H9 (cell line): ENCODE data around the gene HSPB2. TPM values are rescaled to one million over a fixed set of nuclear protein-coding genes. Genes with fewer than 3 reads are reported as not detected.

Source experiments
- DNase-seq: peaks from one replicate; pipeline ENCODE4 v3.0.0-alpha.2; 2017
- H2AFZ ChIP-seq: one replicate; pipeline ENCODE4 v1.6.1; 2013; ENCODE audit warnings: mild to moderate bottlenecking, low read length, control low read depth, moderate library complexity
- H2AK5ac ChIP-seq: 2 replicates; pipeline ENCODE4 v1.6.1; 2013; ENCODE audit warnings: low read length, control low read depth, mixed read lengths; ENCODE audit not compliant: insufficient read length
- H2BK120ac ChIP-seq: one replicate; pipeline ENCODE4 v1.6.1; 2013; ENCODE audit warnings: low read depth, mild to moderate bottlenecking, low read length, control low read depth, inconsistent platforms; ENCODE audit not compliant: poor library complexity, severe bottlenecking
- H2BK12ac ChIP-seq: 2 replicates; pipeline ENCODE4 v1.6.1; 2013; ENCODE audit warnings: low read length, control low read depth, mixed read lengths, low read depth; ENCODE audit not compliant: insufficient read length
- H2BK15ac ChIP-seq: 2 replicates; pipeline ENCODE4 v1.6.1; 2013; ENCODE audit warnings: low read depth, low read length, control low read depth
- H2BK20ac ChIP-seq: one replicate; pipeline ENCODE4 v1.6.1; 2013; ENCODE audit warnings: low read depth, mild to moderate bottlenecking, low read length, control low read depth, inconsistent platforms; ENCODE audit not compliant: poor library complexity, severe bottlenecking
- H2BK5ac ChIP-seq: 2 replicates; pipeline ENCODE4 v1.6.1; 2013; ENCODE audit warnings: low read length, control low read depth, mixed read lengths; ENCODE audit not compliant: insufficient read length
- H3K14ac ChIP-seq: 2 replicates; pipeline ENCODE4 v1.6.1; 2013; ENCODE audit warnings: low read length, control low read depth; ENCODE audit not compliant: insufficient read depth
- H3K18ac ChIP-seq: 2 replicates; pipeline ENCODE4 v1.6.1; 2013; ENCODE audit warnings: low read depth, mild to moderate bottlenecking, mixed read lengths, low read length, control low read depth; ENCODE audit not compliant: insufficient read length
- H3K23ac ChIP-seq: 2 replicates; pipeline ENCODE4 v1.6.1; 2013; ENCODE audit warnings: low read length, control low read depth, mixed read lengths, low read depth; ENCODE audit not compliant: insufficient read length
- H3K23me2 ChIP-seq: 2 replicates; pipeline ENCODE4 v1.6.1; 2013; ENCODE audit warnings: low read depth, mild to moderate bottlenecking, mixed read lengths, low read length, control low read depth; ENCODE audit not compliant: insufficient read length, poor library complexity, severe bottlenecking
- H3K27ac ChIP-seq: 2 replicates; pipeline ENCODE4 v1.5.1; 2013; ENCODE audit warnings: low read length, control low read depth, mixed read lengths, low read depth; ENCODE audit not compliant: insufficient read length
- H3K27me3 ChIP-seq: 2 replicates; pipeline ENCODE4 v1.6.1; 2013; ENCODE audit warnings: low read length, control low read depth, inconsistent platforms; ENCODE audit not compliant: insufficient read depth
- H3K4ac ChIP-seq: 2 replicates; pipeline ENCODE4 v1.6.1; 2013; ENCODE audit warnings: low read depth, mild to moderate bottlenecking, control low read depth, inconsistent platforms, low read length, moderate library complexity
- H3K4me1 ChIP-seq: 2 replicates; pipeline ENCODE4 v1.6.1; 2013; ENCODE audit warnings: low read length, control low read depth, inconsistent platforms; ENCODE audit not compliant: insufficient read depth
- H3K4me2 ChIP-seq: 2 replicates; pipeline ENCODE4 v1.6.1; 2013; ENCODE audit warnings: low read length, control low read depth, mixed read lengths; ENCODE audit not compliant: insufficient read length, insufficient read depth
- H3K56ac ChIP-seq: 2 replicates; pipeline ENCODE4 v1.6.1; 2013; ENCODE audit warnings: low read depth, mild to moderate bottlenecking, mixed read lengths, low read length, control low read depth; ENCODE audit not compliant: insufficient read length
- H3K79me1 ChIP-seq: 2 replicates; pipeline ENCODE4 v1.6.1; 2013; ENCODE audit warnings: low read depth, mild to moderate bottlenecking, moderate library complexity, low read length, control low read depth, inconsistent platforms; ENCODE audit not compliant: insufficient read depth, poor library complexity, severe bottlenecking
- H3K79me2 ChIP-seq: 2 replicates; pipeline ENCODE4 v1.6.1; 2013; ENCODE audit warnings: low read length, control low read depth, inconsistent platforms; ENCODE audit not compliant: insufficient read depth
- H3K9ac ChIP-seq: 2 replicates; pipeline ENCODE4 v1.6.1; 2013; ENCODE audit warnings: low read length, control low read depth, mixed read lengths; ENCODE audit not compliant: insufficient read length; ENCODE audit errors: extremely low read depth
- H3K9me3 ChIP-seq: one replicate; pipeline ENCODE4 v1.6.1; 2013; ENCODE audit warnings: low read depth, low read length, inconsistent platforms; ENCODE audit not compliant: control insufficient read depth
- H3T11ph ChIP-seq: one replicate; pipeline ENCODE4 v1.6.1; 2013; ENCODE audit warnings: mild to moderate bottlenecking, low read length, control low read depth, inconsistent platforms
- H4K20me1 ChIP-seq: one replicate; pipeline ENCODE4 v1.6.1; 2013; ENCODE audit not compliant: control insufficient read depth, insufficient read length, insufficient read depth
- H4K5ac ChIP-seq: 2 replicates; pipeline ENCODE4 v1.6.1; 2013; ENCODE audit warnings: low read depth, mild to moderate bottlenecking, mixed read lengths, low read length, control low read depth; ENCODE audit not compliant: insufficient read length
- H4K8ac ChIP-seq: replicated peaks from 2 replicates; pipeline ENCODE4 v1.6.1; 2013; ENCODE audit warnings: low read length, control low read depth, mixed read lengths, low read depth; ENCODE audit not compliant: insufficient read length
- H4K91ac ChIP-seq: 2 replicates; pipeline ENCODE4 v1.6.1; 2013; ENCODE audit warnings: low read depth, mild to moderate bottlenecking, moderate library complexity, mixed read lengths, low read length, control low read depth; ENCODE audit not compliant: insufficient read length
- H3K27ac Mint-ChIP-seq, 3 experiments: 2 replicates in 2 of 3; 3 replicates in 1 of 3; pipeline ENCODE4 v1.8.0; 2020 to 2021; ENCODE audit warnings: mixed read lengths in 3 of 3, mild to moderate bottlenecking in 1 of 3, moderate library complexity in 1 of 3
- H3K27me3 Mint-ChIP-seq: 2 replicates; pipeline ENCODE4 v1.8.0; 2021; ENCODE audit warnings: low read depth, mild to moderate bottlenecking, moderate library complexity, mixed read lengths
- H3K36me3 Mint-ChIP-seq, 3 experiments: 2 replicates in 2 of 3; 3 replicates in 1 of 3; pipeline ENCODE4 v1.8.0; 2020 to 2021; ENCODE audit warnings: low read depth in 3 of 3, mixed read lengths in 3 of 3; ENCODE audit not compliant: insufficient read depth in 1 of 3
- H3K4me1 Mint-ChIP-seq, 2 experiments: 2 replicates each; pipeline ENCODE4 v1.8.0; 2020; ENCODE audit warnings: mixed read lengths in 2 of 2
- H3K4me3 Mint-ChIP-seq, 2 experiments: 2 replicates in 1 of 2; 3 replicates in 1 of 2; pipeline ENCODE4 v1.8.0; 2020 to 2021; ENCODE audit warnings: mild to moderate bottlenecking in 2 of 2, mixed read lengths in 2 of 2, moderate library complexity in 1 of 2
- H3K9me3 Mint-ChIP-seq, 2 experiments: 2 replicates in 1 of 2; 3 replicates in 1 of 2; pipeline ENCODE4 v1.8.0; 2020; ENCODE audit warnings: mild to moderate bottlenecking in 2 of 2, mixed read lengths in 2 of 2, moderate library complexity in 1 of 2
- CTCF ChIP-seq: fragments of 200-600 bp; sonication (generic); conservative IDR thresholded peaks from 3 replicates; pipeline ENCODE4 v1.8.0; 2021; ENCODE audit warnings: antibody characterized with exemption, mild to moderate bottlenecking
- WGBS: extraction: QIAGEN DNeasy Blood & Tissue Kit; methylation state at CpG from one replicate; pipeline ENCODE4 v1.1.7; 2013; ENCODE audit warnings: missing lambda C conversion rate, low lambda C conversion rate, mixed read lengths; ENCODE audit not compliant: insufficient read length; ENCODE audit errors: extremely low coverage; 5-methylcytosine and 5-hydroxymethylcytosine counted together
- total RNA-seq: library from RNA; stranded (reverse); gene quantifications from 2 replicates; pipeline ENCODE4 v1.2.1, GENCODE V29; 2021

The HSPB2 gene
- total RNA-seq, 1 experiment from 2014 or later, result 0.22 TPM

- H2AK5ac ChIP-seq, result no peak overlapping the region
- no peaks in the 10 kb centered on the region for H3K27me3 Mint-ChIP-seq
- H3K4ac ChIP-seq, result no peak overlapping the region
- H3K36me3 Mint-ChIP-seq, result no peaks in the 10 kb centered on the region
- H3K9me3 ChIP-seq, result no peaks in the 10 kb centered on the region
- no peak overlapping the region for H3K27ac ChIP-seq
- H2BK20ac ChIP-seq, result no peak overlapping the region
- no peak overlapping the region for H2BK12ac ChIP-seq
- no peaks in the 10 kb centered on the region for H4K20me1 ChIP-seq
- no peak overlapping the region for H3K56ac ChIP-seq
- H3K4me3 Mint-ChIP-seq, result no peak overlapping the region
- H3K9me3 Mint-ChIP-seq, result no peaks in the 10 kb centered on the region
- H4K91ac ChIP-seq, result no peak overlapping the region
- no peaks in the 10 kb centered on the region for H3K79me1 ChIP-seq
- no peak for TF ChIP-seq CTCF
- H3K4me1 Mint-ChIP-seq, result peaks cover 22 to 34% of the 10 kb centered on the region in 2 experiments
- no peak overlapping the region for H3K9ac ChIP-seq
- H3K18ac ChIP-seq, result no peak overlapping the region
- H3K23me2 ChIP-seq, result no peaks in the 10 kb centered on the region
- H3K27me3 ChIP-seq, result no peaks in the 10 kb centered on the region
- H2BK120ac ChIP-seq, result no peak overlapping the region
- WGBS, result no CpG with 5 or more reads among the region's 1 CpG
- H4K8ac ChIP-seq, result no peak overlapping the region
- H3K27ac Mint-ChIP-seq, result peak overlapping the region in 1 of 3 experiments; percentile 37; a peak in 1 of 7 replicates
- no peak overlapping the region for H3K14ac ChIP-seq
- 0 out of 2 replicates have a peak, but pooled peaks cover 2% of the 10 kb centered on the region for H3K4me1 ChIP-seq
- H3K23ac ChIP-seq, result no peak overlapping the region
- H3K79me2 ChIP-seq, result no peaks in the 10 kb centered on the region
- no peak for DNase-seq
- H4K5ac ChIP-seq, result no peak overlapping the region
- no peak overlapping the region for H3K4me2 ChIP-seq
- H2AFZ ChIP-seq, result no peak overlapping the region
- H2BK5ac ChIP-seq, result no peak overlapping the region
- no peak overlapping the region for H2BK15ac ChIP-seq
- H3T11ph ChIP-seq, result no peak overlapping the region
These were observed 4.2 kb downstream of the HSPB2 start for GRCh38 chr11:111916768-111917167.
